ENCODE measurements around the gene ETV3L.

- TF ChIP-seq ZBTB10 (tag by site-specific recombination; IDR thresholded peaks at IDR 0.05) = no peak
- TF ChIP-seq WT1 (tag by site-specific recombination; IDR thresholded peaks at IDR 0.05) = no peak
- TF ChIP-seq ZBTB49 (tag by site-specific recombination; IDR thresholded peaks at IDR 0.05; ENCODE audit: low read depth) = no peak
- no peak for TF ChIP-seq CTCF (tag by site-specific recombination; IDR thresholded peaks at IDR 0.05)
Measured at GRCh38 chr1:157135646-157136045, 36.0 kb upstream of the ETV3L start.

Data from HEK293 (cell line).